ENCODE measurements around the gene ABHD18.
"Not testable (repeated sequence)": the region's sequence is repeated elsewhere in the genome, so short reads cannot be mapped to it uniquely, and the experiment has no call there.

The ABHD18 gene

DNA sequence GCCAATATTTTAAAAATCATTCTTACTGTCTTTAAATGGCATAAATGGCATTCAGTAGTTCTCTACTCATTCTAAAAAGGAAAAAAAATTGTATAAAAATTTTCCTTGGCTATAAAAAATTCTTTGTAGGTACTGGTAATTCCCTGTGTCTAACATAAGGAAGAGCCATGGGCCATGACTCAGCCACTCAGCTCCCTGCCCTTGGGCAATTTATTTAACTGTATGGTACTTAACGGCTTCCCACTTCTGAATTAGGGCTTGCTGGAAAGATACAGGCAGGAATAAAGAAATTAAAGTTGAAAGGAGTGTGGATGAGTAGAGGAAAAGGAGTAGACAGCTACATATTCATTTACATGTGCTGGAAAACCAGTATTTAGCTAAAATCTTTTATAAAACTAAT, 30.6 kb downstream of the ABHD18 start:
- Histone ChIP-seq H3K4me1 (ENCODE audit: control insufficient read depth, insufficient read depth, low read length) (no peaks in the 10 kb centered on the region), H3K9me3 (ENCODE audit: control insufficient read depth, insufficient read depth, low read depth, low read length) (no peaks in the 10 kb centered on the region), H3K27ac (ENCODE audit: extremely low read depth, low read depth, low read length) (no peak overlapping the region), H3K36me3 (ENCODE audit: control insufficient read depth in 2 of 2, insufficient read depth in 1 of 2, low read length in 2 of 2) (no peaks in the 10 kb centered on the region), H3K4me3 (ENCODE audit: low read depth, low read length) (no peak overlapping the region)
- POLR2A ChIA-PET: no interaction called here
- TF ChIP-seq ZSCAN30 (tag by site-specific recombination; IDR thresholded peaks at IDR 0.05): no peak
- TF ChIP-seq ZNF266 (tag by site-specific recombination; IDR thresholded peaks at IDR 0.05; ENCODE audit: low read depth): no peak
- TF ChIP-seq, protein P1, sequence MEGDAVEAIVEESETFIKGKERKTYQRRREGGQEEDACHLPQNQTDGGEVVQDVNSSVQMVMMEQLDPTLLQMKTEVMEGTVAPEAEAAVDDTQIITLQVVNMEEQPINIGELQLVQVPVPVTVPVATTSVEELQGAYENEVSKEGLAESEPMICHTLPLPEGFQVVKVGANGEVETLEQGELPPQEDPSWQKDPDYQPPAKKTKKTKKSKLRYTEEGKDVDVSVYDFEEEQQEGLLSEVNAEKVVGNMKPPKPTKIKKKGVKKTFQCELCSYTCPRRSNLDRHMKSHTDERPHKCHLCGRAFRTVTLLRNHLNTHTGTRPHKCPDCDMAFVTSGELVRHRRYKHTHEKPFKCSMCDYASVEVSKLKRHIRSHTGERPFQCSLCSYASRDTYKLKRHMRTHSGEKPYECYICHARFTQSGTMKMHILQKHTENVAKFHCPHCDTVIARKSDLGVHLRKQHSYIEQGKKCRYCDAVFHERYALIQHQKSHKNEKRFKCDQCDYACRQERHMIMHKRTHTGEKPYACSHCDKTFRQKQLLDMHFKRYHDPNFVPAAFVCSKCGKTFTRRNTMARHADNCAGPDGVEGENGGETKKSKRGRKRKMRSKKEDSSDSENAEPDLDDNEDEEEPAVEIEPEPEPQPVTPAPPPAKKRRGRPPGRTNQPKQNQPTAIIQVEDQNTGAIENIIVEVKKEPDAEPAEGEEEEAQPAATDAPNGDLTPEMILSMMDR (tag by site-specific recombination; IDR thresholded peaks at IDR 0.05): no peak
- TF ChIP-seq, protein P2, sequence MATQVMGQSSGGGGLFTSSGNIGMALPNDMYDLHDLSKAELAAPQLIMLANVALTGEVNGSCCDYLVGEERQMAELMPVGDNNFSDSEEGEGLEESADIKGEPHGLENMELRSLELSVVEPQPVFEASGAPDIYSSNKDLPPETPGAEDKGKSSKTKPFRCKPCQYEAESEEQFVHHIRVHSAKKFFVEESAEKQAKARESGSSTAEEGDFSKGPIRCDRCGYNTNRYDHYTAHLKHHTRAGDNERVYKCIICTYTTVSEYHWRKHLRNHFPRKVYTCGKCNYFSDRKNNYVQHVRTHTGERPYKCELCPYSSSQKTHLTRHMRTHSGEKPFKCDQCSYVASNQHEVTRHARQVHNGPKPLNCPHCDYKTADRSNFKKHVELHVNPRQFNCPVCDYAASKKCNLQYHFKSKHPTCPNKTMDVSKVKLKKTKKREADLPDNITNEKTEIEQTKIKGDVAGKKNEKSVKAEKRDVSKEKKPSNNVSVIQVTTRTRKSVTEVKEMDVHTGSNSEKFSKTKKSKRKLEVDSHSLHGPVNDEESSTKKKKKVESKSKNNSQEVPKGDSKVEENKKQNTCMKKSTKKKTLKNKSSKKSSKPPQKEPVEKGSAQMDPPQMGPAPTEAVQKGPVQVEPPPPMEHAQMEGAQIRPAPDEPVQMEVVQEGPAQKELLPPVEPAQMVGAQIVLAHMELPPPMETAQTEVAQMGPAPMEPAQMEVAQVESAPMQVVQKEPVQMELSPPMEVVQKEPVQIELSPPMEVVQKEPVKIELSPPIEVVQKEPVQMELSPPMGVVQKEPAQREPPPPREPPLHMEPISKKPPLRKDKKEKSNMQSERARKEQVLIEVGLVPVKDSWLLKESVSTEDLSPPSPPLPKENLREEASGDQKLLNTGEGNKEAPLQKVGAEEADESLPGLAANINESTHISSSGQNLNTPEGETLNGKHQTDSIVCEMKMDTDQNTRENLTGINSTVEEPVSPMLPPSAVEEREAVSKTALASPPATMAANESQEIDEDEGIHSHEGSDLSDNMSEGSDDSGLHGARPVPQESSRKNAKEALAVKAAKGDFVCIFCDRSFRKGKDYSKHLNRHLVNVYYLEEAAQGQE (tag by site-specific recombination; IDR thresholded peaks at IDR 0.05): no peak
- TF ChIP-seq RBAK (tag by site-specific recombination; IDR thresholded peaks at IDR 0.05): no peak
- no peak for TF ChIP-seq ZNF239 (tag by site-specific recombination; IDR thresholded peaks at IDR 0.05)
- no peak for TF ChIP-seq ZFP37 (tag by site-specific recombination; IDR thresholded peaks at IDR 0.05)
- TF ChIP-seq ZNF335 (tag by site-specific recombination; conservative IDR thresholded peaks at IDR 0.05): no peak
- TF ChIP-seq ZBTB8A (tag by site-specific recombination; IDR thresholded peaks at IDR 0.05): no peak
- no peak for TF ChIP-seq ZNF146 (tag by site-specific recombination; IDR thresholded peaks at IDR 0.05)
- no peak for TF ChIP-seq KLF9 (tag by site-specific recombination; IDR thresholded peaks at IDR 0.05; ENCODE audit: low read depth)
- TF ChIP-seq, protein P3, sequence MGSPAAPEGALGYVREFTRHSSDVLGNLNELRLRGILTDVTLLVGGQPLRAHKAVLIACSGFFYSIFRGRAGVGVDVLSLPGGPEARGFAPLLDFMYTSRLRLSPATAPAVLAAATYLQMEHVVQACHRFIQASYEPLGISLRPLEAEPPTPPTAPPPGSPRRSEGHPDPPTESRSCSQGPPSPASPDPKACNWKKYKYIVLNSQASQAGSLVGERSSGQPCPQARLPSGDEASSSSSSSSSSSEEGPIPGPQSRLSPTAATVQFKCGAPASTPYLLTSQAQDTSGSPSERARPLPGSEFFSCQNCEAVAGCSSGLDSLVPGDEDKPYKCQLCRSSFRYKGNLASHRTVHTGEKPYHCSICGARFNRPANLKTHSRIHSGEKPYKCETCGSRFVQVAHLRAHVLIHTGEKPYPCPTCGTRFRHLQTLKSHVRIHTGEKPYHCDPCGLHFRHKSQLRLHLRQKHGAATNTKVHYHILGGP (tag by site-specific recombination; IDR thresholded peaks at IDR 0.05): no peak
- TF ChIP-seq ZNF211 (tag by site-specific recombination; IDR thresholded peaks at IDR 0.05; ENCODE audit: low read depth): no peak
- CTCF ChIA-PET: interaction anchor here (0.5 kb wide), 1 partner anchor 10 kb away, joined by 3 read pairs; no protein-coding TSS in a partner anchor

DNA sequence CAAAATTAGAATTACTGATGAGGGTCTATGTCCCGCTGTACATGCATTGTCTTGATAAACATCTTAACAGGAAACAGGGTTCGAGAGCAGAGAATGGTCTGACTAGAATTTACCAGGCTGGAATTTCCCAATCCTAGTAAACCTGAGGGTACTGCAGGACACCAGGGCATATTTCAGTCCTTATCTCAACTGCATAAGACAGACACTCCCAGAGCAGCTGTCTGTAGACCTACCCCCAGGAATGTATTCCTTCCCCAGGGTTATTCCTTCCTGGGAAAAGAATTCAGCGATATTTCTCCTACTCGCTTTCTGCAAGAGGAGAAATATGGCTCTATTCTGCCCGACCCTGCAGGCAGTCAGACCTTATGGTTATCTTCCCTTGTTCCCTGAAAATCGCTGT, 31.3 kb downstream of the ABHD18 start:
- H3K4me1 ChIP-seq (ENCODE audit: control insufficient read depth, insufficient read depth, low read length); H3K4me3 ChIP-seq (ENCODE audit: low read depth, low read length); CTCF ChIA-PET; H3K9me3 ChIP-seq (ENCODE audit: control insufficient read depth, insufficient read depth, low read depth, low read length); H3K27ac ChIP-seq (ENCODE audit: extremely low read depth, low read depth, low read length); POLR2A ChIA-PET; H3K36me3 ChIP-seq (ENCODE audit: control insufficient read depth in 2 of 2, insufficient read depth in 1 of 2, low read length in 2 of 2): not testable (repeated sequence)
- peak; percentile 42 for TF ChIP-seq SETDB1 (IDR thresholded peaks at IDR 0.05; ENCODE audit: insufficient read length, low read length)

DNA sequence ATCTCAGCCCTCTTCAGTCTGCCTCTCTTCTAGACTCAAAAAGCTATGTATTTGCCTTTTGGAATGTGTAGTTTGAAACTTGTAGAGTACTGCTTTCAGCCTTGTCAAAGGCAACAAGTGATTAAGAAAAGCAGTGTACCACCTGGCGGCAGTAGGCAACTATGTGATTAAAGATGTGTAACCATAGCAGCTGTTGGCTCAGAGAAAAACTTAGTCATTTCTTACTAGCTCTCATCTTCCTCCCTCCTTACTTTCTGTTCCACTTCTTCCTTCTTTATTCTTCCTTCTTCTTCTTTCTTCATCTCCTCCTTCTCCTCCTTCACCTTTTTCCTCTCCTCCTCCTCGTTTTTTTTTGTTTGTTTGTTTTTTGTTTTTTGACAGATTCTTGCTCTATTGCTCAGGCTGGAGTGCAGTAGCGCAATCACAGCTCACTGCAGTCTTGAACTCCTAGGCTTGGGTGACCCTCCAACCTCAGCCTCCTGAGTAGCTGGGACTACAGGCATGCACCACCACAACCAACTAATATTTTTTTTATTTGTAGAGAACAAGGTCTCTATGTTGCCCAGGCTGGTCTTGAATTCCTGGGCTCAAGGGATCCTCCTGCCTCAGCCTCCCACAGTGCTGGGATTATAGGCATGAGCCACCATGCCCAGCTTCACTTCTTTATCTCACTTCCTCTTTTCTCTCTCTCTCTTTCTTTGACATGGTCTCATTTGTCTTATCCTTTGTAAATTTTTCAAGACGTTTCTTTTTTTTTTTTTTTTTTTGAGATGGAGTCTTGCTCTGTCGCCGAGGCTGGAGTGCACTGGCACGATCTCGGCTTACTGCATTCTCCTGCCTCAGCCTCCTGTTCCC, 32.6 kb downstream of the ABHD18 start:
- H3K9me3 ChIP-seq (ENCODE audit: control insufficient read depth, insufficient read depth, low read depth, low read length): no peaks in the 10 kb centered on the region
- H3K4me1 ChIP-seq (ENCODE audit: control insufficient read depth, insufficient read depth, low read length): no peaks in the 10 kb centered on the region
- no peaks in the 10 kb centered on the region for H3K36me3 ChIP-seq (ENCODE audit: control insufficient read depth in 2 of 2, insufficient read depth in 1 of 2, low read length in 2 of 2)
- TF ChIP-seq SCRT2 (tag by site-specific recombination; IDR thresholded peaks at IDR 0.05) (peak; percentile 52), ZNF544 (tag by site-specific recombination; IDR thresholded peaks at IDR 0.05) (no peak)
- no peak overlapping the region for H3K27ac ChIP-seq (ENCODE audit: extremely low read depth, low read depth, low read length)
- no peak overlapping the region for H3K4me3 ChIP-seq (ENCODE audit: low read depth, low read length)
- ChIA-PET POLR2A (no interaction called here), CTCF (interaction anchor here (0.7 kb wide), 2 partner anchors 174 to 209 kb away, joined by 4 read pairs; no protein-coding TSS in a partner anchor)

Measured in HEK293 (cell line).